Heart left ventricle (tissue), 13 donors: ENCODE results near the gene TMEM253.

Experiments used
- POLR2A ChIP-seq, 2 donors: fragments of 450-650 bp; IDR thresholded peaks; one replicate each; pipeline ENCODE4 v1.6.1; 2017; ENCODE audit warnings: antibody characterized with exemption in 2 of 2, mild to moderate bottlenecking in 2 of 2, moderate library complexity in 2 of 2
- TF ChIP-seq, protein P1 (sequence below), 12 donors: fragments of 200-600 bp; sonication (generic) in 4 of 12; IDR thresholded peaks; one replicate each; pipeline versions ENCODE4 v1.5.0 to v1.8.0; 2018 to 2022; ENCODE audit warnings: antibody characterized with exemption in 12 of 12, mild to moderate bottlenecking in 5 of 12
- donor health status: ischemic (EF 13 %, LVEDD 7.1; RV severe dilation, severe dysfunction).
- donor health status: DM: no; HTN: yes; CAD: no.
- donor health status: DM: no; HTN: no; CAD: no.
- donor health status: ischemic (EF 25% LVEDD 6.9; RV normal size, moderate dysfunction).
- donor health status: ischemic (EF 25% LVEDD 5.7; RV mildly dilated, moderate dysfunction).
- donor health status: ischemic (EF 35%, LVEDD 5.7; RV mildly dilated, moderate dysfunction).
- donor health status: nonischemic (EF 11% LVEDD 7.7; RV severe dilation, severe dysfunction).
- donor health status: DM: yes; HTN: yes; CAD: no.
- donor health status: PGD.
- donor health status: ischemic (EF 29% LVEDD 5.4; RV normal size, mild dysfunction).
- donor health status: nonischemic (EF 23%, LVEDD 6.1; RV moderate dilation, normal function).

DNA sequence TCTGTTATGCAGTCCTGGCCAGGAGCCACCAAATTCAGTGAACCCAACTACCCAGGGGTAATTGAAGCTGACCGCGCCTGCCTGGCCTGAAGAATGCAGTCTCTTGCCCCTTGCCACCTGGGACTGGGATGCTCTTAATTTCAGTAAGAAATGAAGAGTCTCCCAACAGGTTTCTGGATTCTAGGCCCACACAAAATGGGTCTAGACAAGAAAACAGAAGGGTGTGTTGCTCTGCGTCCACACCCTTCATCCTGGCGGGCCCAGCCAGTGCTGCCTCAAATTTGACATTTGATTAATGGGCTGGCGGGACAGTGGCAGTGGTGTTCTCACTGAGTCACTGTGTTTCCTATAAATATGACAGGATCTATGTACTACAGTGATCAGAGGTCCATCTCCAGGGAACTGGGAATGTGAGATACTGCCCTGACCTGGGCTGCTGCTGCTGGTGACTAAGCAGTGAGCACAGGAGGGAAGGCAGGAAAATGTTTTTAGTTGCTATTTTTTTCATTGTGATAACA lies 6.5 kb downstream of the TMEM253 start:
- TF ChIP-seq, protein P1, sequence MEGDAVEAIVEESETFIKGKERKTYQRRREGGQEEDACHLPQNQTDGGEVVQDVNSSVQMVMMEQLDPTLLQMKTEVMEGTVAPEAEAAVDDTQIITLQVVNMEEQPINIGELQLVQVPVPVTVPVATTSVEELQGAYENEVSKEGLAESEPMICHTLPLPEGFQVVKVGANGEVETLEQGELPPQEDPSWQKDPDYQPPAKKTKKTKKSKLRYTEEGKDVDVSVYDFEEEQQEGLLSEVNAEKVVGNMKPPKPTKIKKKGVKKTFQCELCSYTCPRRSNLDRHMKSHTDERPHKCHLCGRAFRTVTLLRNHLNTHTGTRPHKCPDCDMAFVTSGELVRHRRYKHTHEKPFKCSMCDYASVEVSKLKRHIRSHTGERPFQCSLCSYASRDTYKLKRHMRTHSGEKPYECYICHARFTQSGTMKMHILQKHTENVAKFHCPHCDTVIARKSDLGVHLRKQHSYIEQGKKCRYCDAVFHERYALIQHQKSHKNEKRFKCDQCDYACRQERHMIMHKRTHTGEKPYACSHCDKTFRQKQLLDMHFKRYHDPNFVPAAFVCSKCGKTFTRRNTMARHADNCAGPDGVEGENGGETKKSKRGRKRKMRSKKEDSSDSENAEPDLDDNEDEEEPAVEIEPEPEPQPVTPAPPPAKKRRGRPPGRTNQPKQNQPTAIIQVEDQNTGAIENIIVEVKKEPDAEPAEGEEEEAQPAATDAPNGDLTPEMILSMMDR (IDR thresholded peaks at IDR 0.05): no peak
- no peak for TF ChIP-seq POLR2A (IDR thresholded peaks at IDR 0.05)
